Globus pallidus (tissue), 1 donor: ENCODE data around the gene RGS2.

Source experiments
- DNase-seq: peaks from one replicate; pipeline ENCODE4 v3.0.0-alpha.2; 2015; ENCODE audit warnings: low spot score

RGS2 gene

GRCh38 chr1:192830595-192831246, 21.9 kb downstream of the RGS2 start:
- no peak for DNase-seq

DNA sequence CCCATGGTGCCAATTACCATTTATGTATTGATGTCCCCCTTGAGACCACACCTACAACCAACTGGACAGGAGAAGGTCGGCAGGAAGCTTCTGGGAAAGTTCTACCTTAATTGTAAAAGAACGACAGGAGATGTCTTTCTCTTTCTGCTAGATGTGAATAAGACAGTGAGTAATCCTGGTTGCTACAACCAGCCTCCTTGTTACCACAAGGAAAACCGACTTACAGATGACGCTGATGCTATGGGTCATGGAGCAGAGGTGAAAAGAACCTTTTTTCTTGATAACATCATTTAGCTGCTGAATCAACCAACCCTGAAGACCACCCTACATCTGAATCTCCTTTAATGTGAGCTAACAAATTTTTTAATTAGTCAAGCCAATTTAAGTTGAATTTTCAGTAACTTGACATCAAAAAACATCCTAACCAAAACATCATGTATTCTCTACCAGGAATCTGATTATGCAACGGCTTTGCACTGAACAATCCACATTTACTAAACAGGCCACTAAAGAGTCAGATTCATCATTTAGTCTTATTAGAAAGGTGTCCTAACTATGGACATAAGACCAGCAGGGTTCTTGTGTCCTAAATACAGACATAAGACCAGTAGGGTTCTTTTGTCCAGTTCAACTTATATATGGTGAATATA, 23.0 kb downstream of the RGS2 start:
- DNase-seq = no peak

DNA sequence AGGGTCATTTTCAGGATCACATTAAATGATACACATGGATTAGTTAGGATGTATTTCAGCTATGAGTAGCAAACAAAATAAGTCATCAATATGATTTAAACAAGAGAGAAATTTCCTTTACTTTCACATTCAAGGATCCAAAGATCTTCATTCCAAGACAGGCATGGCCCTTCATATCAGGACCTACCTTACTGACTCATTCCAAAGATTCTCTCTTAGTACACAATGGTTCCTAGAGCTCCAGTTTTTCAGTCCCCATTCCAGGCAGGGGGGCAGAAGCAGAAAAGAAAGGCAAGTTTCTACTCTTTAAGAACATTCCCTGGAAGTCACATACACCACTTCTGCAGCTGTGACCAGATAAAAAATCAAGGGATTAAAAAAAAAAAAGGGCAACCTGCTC, 23.7 kb downstream of the RGS2 start:
- DNase-seq = no peak

GRCh38 chr1:192835116-192835515, 26.3 kb downstream of the RGS2 start:
- DNase-seq = no peak

DNA sequence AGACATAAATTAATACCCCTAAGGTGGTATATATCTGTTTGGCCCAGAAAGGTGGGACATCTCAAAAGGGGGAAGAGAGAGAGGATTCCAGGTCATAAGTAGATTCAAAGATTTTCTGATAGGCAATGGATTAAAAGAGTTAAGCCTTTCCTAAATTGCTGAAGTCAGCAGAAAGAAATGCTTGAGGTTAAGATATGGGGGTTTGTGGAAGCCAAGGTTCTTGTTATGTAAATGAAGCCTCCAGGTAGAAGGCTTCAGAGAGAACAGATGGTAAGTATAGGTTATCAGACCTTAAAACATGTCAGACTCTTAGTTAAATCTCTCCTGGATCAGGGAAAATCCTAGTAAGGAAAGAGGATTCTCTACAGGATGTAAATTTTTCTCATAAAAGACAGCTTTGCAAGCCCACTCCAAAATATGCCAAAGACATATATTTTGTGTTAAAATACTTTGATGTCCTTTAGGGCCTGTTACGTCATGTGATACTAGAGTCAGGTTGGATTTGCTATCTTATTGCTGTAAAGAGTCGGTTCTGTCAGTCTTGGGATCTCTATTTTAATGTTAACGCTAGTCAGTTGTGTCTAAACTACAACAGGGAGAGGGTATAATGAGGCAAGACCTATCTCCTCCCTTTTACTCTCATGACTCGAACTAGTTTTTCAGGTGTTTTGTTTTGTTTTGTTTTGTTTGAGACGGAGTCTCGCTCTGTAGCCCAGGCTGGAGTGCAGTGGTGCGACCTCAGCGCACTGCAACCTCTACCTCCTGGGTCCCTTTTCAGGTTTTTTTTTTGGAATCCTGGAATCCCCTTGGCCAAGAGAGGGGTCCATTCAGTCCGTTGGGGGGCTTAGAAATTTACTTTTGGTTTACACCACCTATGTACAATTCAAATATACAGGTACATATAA, 30.6 kb downstream of the RGS2 start:
- DNase-seq = no peak

- no peak for DNase-seq
Measured at GRCh38 chr1:192844360-192844759, 35.5 kb downstream of the RGS2 start.

GRCh38 chr1:192846950-192847349, 38.1 kb downstream of the RGS2 start:
- DNase-seq = no peak

DNA sequence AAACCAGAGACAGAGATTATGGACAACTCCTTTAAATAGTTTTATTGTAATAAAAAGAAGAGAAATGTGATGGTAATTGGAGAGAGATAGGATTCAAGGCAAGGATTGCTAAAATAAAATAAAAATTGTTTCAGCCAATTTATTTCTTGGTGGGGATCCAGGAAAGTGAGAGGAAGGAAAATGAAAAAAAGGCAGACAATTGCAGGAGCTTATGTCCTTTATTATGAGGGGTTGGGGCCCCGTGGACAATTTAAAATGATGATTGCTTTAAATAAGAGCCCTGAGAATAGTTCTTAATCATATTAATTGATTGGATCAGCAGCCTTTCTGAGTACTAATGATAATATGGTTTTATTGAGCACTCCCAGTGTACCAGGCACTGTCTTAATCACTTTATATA, 40.2 kb downstream of the RGS2 start:
- no peak for DNase-seq

DNA sequence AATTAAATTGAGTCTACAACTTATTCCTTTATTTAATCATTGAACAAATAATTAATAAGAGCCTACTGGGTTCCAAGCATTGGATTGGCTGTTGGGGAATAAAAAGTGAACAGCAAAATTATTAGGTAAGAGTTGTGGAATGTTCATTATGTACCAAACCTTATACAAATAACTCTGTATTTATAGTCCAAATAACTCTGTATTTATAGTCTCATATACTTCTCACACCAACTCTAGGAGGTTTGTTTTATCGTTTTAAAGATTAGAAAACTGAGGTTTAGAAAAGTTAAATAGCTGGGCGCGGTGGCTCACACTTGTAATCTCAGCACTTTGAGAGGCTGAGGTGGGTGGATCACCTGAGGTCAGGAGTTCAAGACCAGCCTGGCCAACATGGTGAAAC, 40.6 kb downstream of the RGS2 start:
- no peak for DNase-seq

GRCh38 chr1:192852001-192852947, 43.4 kb downstream of the RGS2 start:
- no peak for DNase-seq

GRCh38 chr1:192858456-192858855, 49.6 kb downstream of the RGS2 start:
- DNase-seq = no peak

- no peak for DNase-seq
Measured at GRCh38 chr1:192859808-192860207, 51.0 kb downstream of the RGS2 start.

DNA sequence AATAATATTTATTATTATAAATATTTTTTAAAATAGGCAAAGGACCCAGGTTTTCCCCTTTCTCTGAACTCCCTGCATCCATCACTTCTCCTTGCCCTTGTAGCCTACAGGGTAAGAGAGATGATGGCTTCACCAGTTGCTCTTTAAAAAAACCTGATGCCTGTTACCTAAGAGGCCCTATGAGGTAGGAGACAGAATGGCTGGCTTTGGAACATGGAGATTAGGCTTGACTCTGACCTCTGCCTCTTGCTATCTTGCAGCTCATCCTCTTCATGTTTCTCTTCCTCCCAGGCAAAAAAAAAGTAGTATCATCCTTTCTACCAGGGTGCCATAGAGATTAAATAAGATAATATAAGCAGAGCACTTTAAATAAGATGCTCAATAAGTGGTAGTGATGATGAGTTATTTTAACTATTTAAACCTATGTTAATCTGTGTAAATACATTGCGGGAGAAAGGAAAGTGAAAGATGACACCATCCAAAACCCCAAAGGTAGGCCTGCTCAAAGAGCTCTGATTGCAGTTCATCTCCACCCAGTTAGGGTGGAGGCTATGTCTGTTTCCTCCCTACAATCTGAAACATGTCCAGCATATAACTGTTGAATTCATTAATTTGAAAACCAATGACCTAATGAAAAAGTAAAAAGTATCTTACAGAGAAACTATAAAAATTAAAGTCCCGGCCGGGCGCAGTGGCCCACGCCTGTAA, 51.8 kb downstream of the RGS2 start:
- DNase-seq = no peak

DNA sequence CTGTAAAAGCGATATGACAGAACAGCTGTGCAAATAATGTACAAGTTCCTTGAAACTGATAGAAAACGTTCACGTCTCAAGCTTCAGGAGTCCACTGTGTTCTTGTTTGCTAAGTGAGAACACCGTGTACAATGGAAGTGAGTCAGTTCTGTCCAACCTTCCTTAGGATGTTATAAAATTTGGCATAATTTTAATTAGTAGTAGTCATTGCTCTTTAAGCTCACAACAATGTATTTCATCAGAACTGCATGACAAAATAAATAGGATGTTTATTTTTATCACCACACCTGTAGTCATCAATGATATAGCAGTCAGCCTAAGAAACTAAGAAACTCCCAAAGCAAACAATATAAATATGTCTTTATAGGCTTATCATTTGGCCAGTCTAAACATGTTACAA, 53.0 kb downstream of the RGS2 start:
- DNase-seq = no peak
